HL-60/S4 treated with phorbol 12-myristate 13-acetate at 8.2 ng/mL for 4 days and 3 days (cell line): ENCODE measurements around the gene TRABD2B.

Experiments
- in situ Hi-C: fragments of 300-500 bp; cut with MboI; formaldehyde crosslinking; loops from 2 replicates; pipeline ENCODE4 v1.15.0; 2022; ENCODE audit warnings: low sequenced_read_pairs

The TRABD2B gene

GRCh38 chr1:47993881-47994625, 3.1 kb downstream of the TRABD2B start:
- in situ Hi-C loops = no loop called here

GRCh38 chr1:47993416-47993740, 3.8 kb downstream of the TRABD2B start:
- in situ Hi-C loops = no loop called here

GRCh38 chr1:47992720-47993415, 4.3 kb downstream of the TRABD2B start:
- in situ Hi-C loops = no loop called here

- in situ Hi-C loops = no loop called here
These were observed 5.5 kb downstream of the TRABD2B start for GRCh38 chr1:47991673-47992072.

GRCh38 chr1:47991187-47991586, 6.0 kb downstream of the TRABD2B start:
- in situ Hi-C loops = no loop called here

- in situ Hi-C loops = no loop called here
These were observed 6.9 kb downstream of the TRABD2B start for GRCh38 chr1:47990286-47990685.

GRCh38 chr1:47987601-47988000, 9.6 kb downstream of the TRABD2B start:
- in situ Hi-C loops = no loop called here

- in situ Hi-C loops = no loop called here
These were observed 10.4 kb downstream of the TRABD2B start for GRCh38 chr1:47986761-47987200.

- in situ Hi-C loops = no loop called here
These were observed 12.2 kb downstream of the TRABD2B start for GRCh38 chr1:47985018-47985417.

GRCh38 chr1:47984175-47984789, 12.9 kb downstream of the TRABD2B start:
- in situ Hi-C loops = no loop called here

GRCh38 chr1:47983691-47984090, 13.5 kb downstream of the TRABD2B start:
- in situ Hi-C loops = no loop called here

GRCh38 chr1:47981667-47982350, 15.4 kb downstream of the TRABD2B start:
- in situ Hi-C loops = no loop called here

GRCh38 chr1:47980501-47980900, 16.7 kb downstream of the TRABD2B start:
- in situ Hi-C loops = no loop called here

- in situ Hi-C loops = no loop called here
These were observed 17.5 kb downstream of the TRABD2B start for GRCh38 chr1:47979724-47980123.

- in situ Hi-C loops = no loop called here
These were observed 18.7 kb downstream of the TRABD2B start for GRCh38 chr1:47978486-47978885.

GRCh38 chr1:47976728-47977127, 20.5 kb downstream of the TRABD2B start:
- in situ Hi-C loops = no loop called here

GRCh38 chr1:47976267-47976666, 20.9 kb downstream of the TRABD2B start:
- in situ Hi-C loops = no loop called here

GRCh38 chr1:47975302-47975921, 21.8 kb downstream of the TRABD2B start:
- in situ Hi-C loops = no loop called here

GRCh38 chr1:47972864-47973432, 24.2 kb downstream of the TRABD2B start:
- in situ Hi-C loops = no loop called here

- in situ Hi-C loops = no loop called here
These were observed 25.6 kb downstream of the TRABD2B start for GRCh38 chr1:47971385-47972160.
